ENCODE results near the gene LRRN4CL. TPM values are rescaled to one million over a fixed set of nuclear protein-coding genes. Genes with fewer than 3 reads are reported as not detected.
"Not testable (repeated sequence)": the region's sequence is repeated elsewhere in the genome, so short reads cannot be mapped to it uniquely, and the experiment has no call there.

Gene LRRN4CL
- total and polyA plus RNA-seq, 9 of the 15 experiments (the other 6 are each of a cell fraction or from before 2014, with no cell fraction given) = 0.03 to 0.11 (median 0.05) TPM; not detected in 4

DNA sequence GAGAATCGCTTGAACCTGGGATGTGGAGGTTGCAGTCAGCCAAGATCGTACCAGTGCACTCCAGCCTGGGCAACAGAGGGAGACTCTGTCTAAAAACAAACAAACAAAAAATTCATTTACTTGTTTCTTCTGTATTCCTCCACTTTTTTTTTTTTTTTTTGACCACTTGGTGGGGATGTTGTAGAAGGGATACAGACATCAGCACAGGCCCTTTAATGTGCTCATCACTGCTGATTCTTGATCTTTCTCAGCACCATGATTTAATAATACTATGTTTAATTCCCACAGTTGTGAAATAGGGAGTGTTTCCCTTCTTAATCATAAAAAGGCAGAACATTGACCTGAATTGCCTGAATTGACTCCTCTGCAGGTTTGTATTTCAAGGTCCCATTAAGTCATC lies 43.5 kb upstream of the LRRN4CL start (continued):
- peak; percentile 38; the same call in 1 of the 2 replicates for TF ChIP-seq REST (IDR thresholded peaks at IDR 0.05; ENCODE audit: borderline replicate concordance)
- no peak for TF ChIP-seq REST (CRISPR knock-in tag; IDR thresholded peaks at IDR 0.05; ENCODE audit: low read depth)
- no peak for TF ChIP-seq CBX2 (IDR thresholded peaks at IDR 0.05; ENCODE audit: insufficient read depth, low read length, poor library complexity, severe bottlenecking)

GRCh38 chr11:62730076-62730475 lies 40.7 kb upstream of the LRRN4CL start:
- H2AFZ ChIP-seq (ENCODE audit: low read depth, low read length); DNase-seq (ENCODE audit: extremely low read depth in 1 of 4, low spot score in 3 of 4); in situ Hi-C loops (cut with MboI); H3K9me1 ChIP-seq (ENCODE audit: control insufficient read depth, insufficient read depth, low read length); ATAC-seq; H3K27ac ChIP-seq (ENCODE audit: extremely low read depth, low read depth, low read length); H4K20me1 ChIP-seq (replicated peaks; ENCODE audit: control insufficient read depth, insufficient read depth, low read length); H3K9me3 ChIP-seq (replicated peaks; ENCODE audit: control insufficient read depth, insufficient read depth, low read depth, low read length); intact Hi-C loops (cut with micrococcal nuclease); H3K27me3 ChIP-seq (ENCODE audit: control insufficient read depth in 2 of 2, insufficient read depth in 2 of 2, low read length in 2 of 2); BruUV-seq (replicated peaks); FAIRE-seq: not testable (repeated sequence)
- H3K4me2 ChIP-seq (ENCODE audit: insufficient read depth, low read length) = 0 out of 2 replicates have a peak overlapping the region, but pooled peaks have one; percentile 48
- peaks cover 49% of the 10 kb centered on the region for H3K79me2 ChIP-seq (ENCODE audit: control insufficient read depth, insufficient read depth, low read length)
- ChIA-PET CTCF (ENCODE audit: low intra/inter-chr PET ratio) (interaction anchor here (0.6 to 0.7 kb wide), 3 partner anchors 40 to 116 kb away, joined by 3 read pairs; no protein-coding TSS in a partner anchor), POLR2A (interaction anchor here (0.7 to 1.3 kb wide), 3 partner anchors 11 to 24 kb away, joined by 3 to 5 read pairs (median 4); partner anchors contain the start of gene ZBTB3)
- H3K4me1 ChIP-seq (replicated peaks in 1 of 2; ENCODE audit: control insufficient read depth in 2 of 2, insufficient read depth in 2 of 2, low read length in 2 of 2) = peaks cover 4 to 19% of the 10 kb centered on the region in 2 experiments; a peak in 4 of 5 replicates
- peaks cover 43% of the 10 kb centered on the region; the same call in 2 of the 3 replicates for H3K36me3 ChIP-seq (ENCODE audit: control insufficient read depth, insufficient read depth, low read length)
- peak overlapping the region in 1 of 2 experiments; percentile 0; a peak in 1 of 4 replicates for H3K9ac ChIP-seq (ENCODE audit: insufficient read depth in 1 of 2, low read depth in 2 of 2, low read length in 2 of 2)
- WGBS (ENCODE audit: insufficient coverage, low coverage, missing lambda C conversion rate) = 84% methylated on average over 14 of the region's 14 CpGs
- peak overlapping the region; percentile 90; the same call in 1 of the 2 replicates for H3K4me3 ChIP-seq

Measured in K562 (cell line).